OCI-LY7 (cell line): ENCODE results near the gene BLMH. TPM values are rescaled to one million over a fixed set of nuclear protein-coding genes. Genes with fewer than 3 reads are reported as not detected.

Source experiments
- BruUV-seq: library from RNA; stranded (reverse); fragments of 400-500 nt; replicated peaks from 2 replicates; lab custom pipeline; 2021; lab: Mats Ljungman, UMichigan
- CTCF ChIA-PET: fragments of 300-600 bp; sonication (Branson Sonifier 250); formaldehyde crosslinking; loops from one replicate; lab custom pipeline; 2022; ENCODE audit warnings: antibody characterized with exemption; ENCODE audit not compliant: unreplicated experiment; lab: Charles Lee
- POLR2A ChIA-PET: fragments of 300-600 bp; sonication (Branson Sonifier 250); formaldehyde crosslinking; loops from one replicate; lab custom pipeline; 2022; ENCODE audit warnings: antibody characterized with exemption; lab: Charles Lee
- DNase-seq: peaks from one replicate; pipeline ENCODE4 v3.0.0-alpha.2; 2015; ENCODE audit warnings: low spot score
- H2AFZ ChIP-seq: fragments of 200-600 bp; sonication (generic), shearing (Covaris generic); 2 replicates; pipeline ENCODE4 v1.6.1; 2014; ENCODE audit warnings: mild to moderate bottlenecking, antibody characterized with exemption, low read length, moderate library complexity
- H3K27ac ChIP-seq: fragments of 200-600 bp; sonication (generic); 2 replicates; pipeline ENCODE4 v1.5.1; 2014; ENCODE audit warnings: mixed run types, low read depth, mild to moderate bottlenecking, moderate library complexity, low read length, inconsistent platforms; ENCODE audit not compliant: poor library complexity, severe bottlenecking
- H3K36me3 ChIP-seq: fragments of 200-600 bp; sonication (generic); 2 replicates; pipeline ENCODE4 v1.6.1; 2014; ENCODE audit warnings: mild to moderate bottlenecking, antibody characterized with exemption, low read length, moderate library complexity, mixed read lengths; ENCODE audit not compliant: insufficient read depth
- H3K4me1 ChIP-seq: fragments of 200-600 bp; sonication (generic); 2 replicates; pipeline ENCODE4 v1.5.1; 2014; ENCODE audit warnings: mild to moderate bottlenecking, low read length; ENCODE audit not compliant: insufficient read depth, poor library complexity, severe bottlenecking
- H3K4me2 ChIP-seq: fragments of 200-600 bp; sonication (generic); 2 replicates; pipeline ENCODE4 v1.6.1; 2014; ENCODE audit warnings: mild to moderate bottlenecking, low read length
- H3K4me3 ChIP-seq: fragments of 200-600 bp; sonication (generic); 2 replicates; pipeline ENCODE4 v1.5.1; 2014; ENCODE audit warnings: mild to moderate bottlenecking, low read depth, low read length; ENCODE audit not compliant: poor library complexity, severe bottlenecking
- H3K79me2 ChIP-seq: fragments of 200-600 bp; sonication (generic); 2 replicates; pipeline ENCODE4 v1.6.1; 2016; ENCODE audit warnings: low read depth, mild to moderate bottlenecking, low read length, moderate library complexity, mixed read lengths; ENCODE audit not compliant: insufficient read depth
- H3K9me2 ChIP-seq: fragments of 200-600 bp; sonication (generic); 2 replicates; pipeline ENCODE4 v1.6.1; 2016; ENCODE audit warnings: mild to moderate bottlenecking, low read length, mixed read lengths; ENCODE audit not compliant: insufficient read depth
- H3K9me3 ChIP-seq: fragments of 200-600 bp; sonication (generic); 2 replicates; pipeline ENCODE4 v1.6.1; 2014; ENCODE audit warnings: mild to moderate bottlenecking, mixed run types, low read length, mixed read lengths
- H4K20me1 ChIP-seq: fragments of 200-600 bp; sonication (generic); 2 replicates; pipeline ENCODE4 v1.6.1; 2014; ENCODE audit warnings: mild to moderate bottlenecking, antibody characterized with exemption, low read length, moderate library complexity, mixed read lengths; ENCODE audit not compliant: insufficient read depth
- EZH2phosphoT487 ChIP-seq: fragments of 200-600 bp; sonication (generic); IDR thresholded peaks from 2 replicates; pipeline ENCODE4 v1.6.1; 2018; ENCODE audit warnings: low read depth, borderline replicate concordance, mild to moderate bottlenecking, mixed run types, antibody characterized with exemption, low read length, moderate library complexity, mixed read lengths
- intact Hi-C: fragments of 100-400 bp; cut with micrococcal nuclease; formaldehyde crosslinking; loops from one replicate; pipeline ENCODE4 v1.10.0; 2022; ENCODE audit not compliant: unreplicated experiment
- total RNA-seq, 2 experiments: library from RNA; depleted of rRNA in 1 of 2; stranded (reverse); fragments of >200 nt in 1 of 2; shearing (Covaris generic) in 1 of 2; gene quantifications; 2 replicates each; pipeline ENCODE4 v1.2.3, GENCODE V29; 2014 to 2022
- TF ChIP-seq, protein P1 (sequence below): fragments of 200-600 bp; sonication (generic); conservative IDR thresholded peaks from 2 replicates; pipeline ENCODE4 v1.5.1; 2014; ENCODE audit warnings: mild to moderate bottlenecking, antibody characterized with exemption, low read length, moderate library complexity, mixed read lengths

BLMH gene
- total RNA-seq, 2 experiments from 2014 or later, result 35.0 to 65.7 TPM

- H4K20me1 ChIP-seq, result no peaks in the 10 kb centered on the region
Measured at GRCh38 chr17:30220414-30220813, 71.3 kb downstream of the BLMH start.

GRCh38 chr17:30219833-30220232 lies 71.9 kb downstream of the BLMH start:
- TF ChIP-seq, protein P1, sequence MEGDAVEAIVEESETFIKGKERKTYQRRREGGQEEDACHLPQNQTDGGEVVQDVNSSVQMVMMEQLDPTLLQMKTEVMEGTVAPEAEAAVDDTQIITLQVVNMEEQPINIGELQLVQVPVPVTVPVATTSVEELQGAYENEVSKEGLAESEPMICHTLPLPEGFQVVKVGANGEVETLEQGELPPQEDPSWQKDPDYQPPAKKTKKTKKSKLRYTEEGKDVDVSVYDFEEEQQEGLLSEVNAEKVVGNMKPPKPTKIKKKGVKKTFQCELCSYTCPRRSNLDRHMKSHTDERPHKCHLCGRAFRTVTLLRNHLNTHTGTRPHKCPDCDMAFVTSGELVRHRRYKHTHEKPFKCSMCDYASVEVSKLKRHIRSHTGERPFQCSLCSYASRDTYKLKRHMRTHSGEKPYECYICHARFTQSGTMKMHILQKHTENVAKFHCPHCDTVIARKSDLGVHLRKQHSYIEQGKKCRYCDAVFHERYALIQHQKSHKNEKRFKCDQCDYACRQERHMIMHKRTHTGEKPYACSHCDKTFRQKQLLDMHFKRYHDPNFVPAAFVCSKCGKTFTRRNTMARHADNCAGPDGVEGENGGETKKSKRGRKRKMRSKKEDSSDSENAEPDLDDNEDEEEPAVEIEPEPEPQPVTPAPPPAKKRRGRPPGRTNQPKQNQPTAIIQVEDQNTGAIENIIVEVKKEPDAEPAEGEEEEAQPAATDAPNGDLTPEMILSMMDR, result no peak
- TF ChIP-seq EZH2phosphoT487, result no peak
- ChIA-PET CTCF (no interaction called here), POLR2A (no interaction called here)
- H2AFZ ChIP-seq, result no peak overlapping the region
- intact Hi-C loops, result no loop called here
- H3K9me2 ChIP-seq, result no peaks in the 10 kb centered on the region
- no peak overlapping the region for H3K4me2 ChIP-seq
- H4K20me1 ChIP-seq, result no peaks in the 10 kb centered on the region
- no peaks in the 10 kb centered on the region for H3K9me3 ChIP-seq
- H3K27ac ChIP-seq, result no peak overlapping the region
- H3K4me3 ChIP-seq, result no peak overlapping the region
- no TSS peak for BruUV-seq
- no peaks in the 10 kb centered on the region for H3K79me2 ChIP-seq
- no peaks in the 10 kb centered on the region for H3K36me3 ChIP-seq
- H3K4me1 ChIP-seq, result no peaks in the 10 kb centered on the region
- no peak for DNase-seq

More at GRCh38 chr17:30220414-30220813, 71.3 kb downstream of the BLMH start:
- H3K27ac ChIP-seq, result no peak overlapping the region
- no TSS peak for BruUV-seq
- no peaks in the 10 kb centered on the region for H3K4me1 ChIP-seq
- H2AFZ ChIP-seq, result no peak overlapping the region
- intact Hi-C loops, result no loop called here
- no peaks in the 10 kb centered on the region for H3K9me2 ChIP-seq
- no peaks in the 10 kb centered on the region for H3K79me2 ChIP-seq
- TF ChIP-seq, protein P1, result no peak
- no peak for TF ChIP-seq EZH2phosphoT487
- no peak for DNase-seq
- H3K36me3 ChIP-seq, result no peaks in the 10 kb centered on the region
- POLR2A ChIA-PET, result no interaction called here
- H3K4me3 ChIP-seq, result no peak overlapping the region
- CTCF ChIA-PET, result no interaction called here
- no peak overlapping the region for H3K4me2 ChIP-seq
- no peaks in the 10 kb centered on the region for H3K9me3 ChIP-seq

- H3K9me3 ChIP-seq, result no peaks in the 10 kb centered on the region
- H3K79me2 ChIP-seq, result no peaks in the 10 kb centered on the region
- no peak overlapping the region for H3K4me2 ChIP-seq
- H3K27ac ChIP-seq, result no peak overlapping the region
- H3K4me1 ChIP-seq, result no peaks in the 10 kb centered on the region
- ChIA-PET CTCF (no interaction called here), POLR2A (no interaction called here)
- H3K9me2 ChIP-seq, result no peaks in the 10 kb centered on the region
- no peaks in the 10 kb centered on the region for H4K20me1 ChIP-seq
- no peak overlapping the region for H3K4me3 ChIP-seq
- no peaks in the 10 kb centered on the region for H3K36me3 ChIP-seq
- H2AFZ ChIP-seq, result no peak overlapping the region
- no peak for TF ChIP-seq EZH2phosphoT487
- TF ChIP-seq, protein P1, result no peak
- intact Hi-C loops, result no loop called here
- no TSS peak for BruUV-seq
- no peak for DNase-seq
Measured at GRCh38 chr17:30219315-30219714, 72.4 kb downstream of the BLMH start.
